Measurements from ENCODE around the gene DMRTC1B. TPM values are rescaled to one million over a fixed set of nuclear protein-coding genes. Genes with fewer than 3 reads are reported as not detected.
"Not testable (repeated sequence)": the region's sequence is repeated elsewhere in the genome, so short reads cannot be mapped to it uniquely, and the experiment has no call there.

DMRTC1B gene
- total and polyA plus RNA-seq, 2 of the 4 experiments (the other 2 are of a cell fraction): not detected

DNA sequence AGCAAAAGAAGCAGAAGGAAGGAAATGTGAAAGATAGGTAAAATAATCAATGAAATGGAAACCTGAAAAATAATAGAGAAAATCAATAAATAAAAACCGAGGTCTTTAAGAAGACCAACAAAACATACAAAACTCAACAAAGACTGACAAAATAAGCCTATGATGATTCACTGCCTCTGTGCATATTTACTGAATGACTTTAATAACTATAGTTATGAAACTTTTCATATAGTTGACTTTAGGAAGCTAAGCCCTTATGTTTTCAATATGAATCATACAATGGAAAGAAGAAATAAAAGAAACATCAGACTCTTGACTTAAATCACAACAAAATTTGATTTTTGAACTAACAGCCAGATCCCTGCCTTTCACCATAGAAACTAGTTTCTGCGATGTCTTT, 60.8 kb downstream of the DMRTC1B start:
- intact Hi-C loops (cut with micrococcal nuclease); H2BK20ac ChIP-seq (ENCODE audit: low read depth, low read length); H3K79me1 ChIP-seq (ENCODE audit: low read depth in 1 of 2, low read length in 2 of 2); H4K91ac ChIP-seq (ENCODE audit: insufficient read depth, low read depth, low read length); H2BK5ac ChIP-seq (ENCODE audit: low read depth, low read length, poor library complexity, severe bottlenecking); H3K4me1 ChIP-seq (ENCODE audit: control insufficient read depth, insufficient read depth, low read length); H2BK15ac ChIP-seq (ENCODE audit: low read depth, low read length); H2AK5ac ChIP-seq (ENCODE audit: low read depth, low read length); H4K8ac ChIP-seq (ENCODE audit: low read depth in 2 of 2, low read length in 2 of 2); H3K4ac ChIP-seq (ENCODE audit: low read depth, low read length); DNase-seq; H3K56ac ChIP-seq (ENCODE audit: extremely low read depth, insufficient read depth, low read length); dilution Hi-C loops (cut with HindIII; ENCODE audit: low sequenced_read_pairs, unreplicated experiment); H3K36me3 ChIP-seq (ENCODE audit: control insufficient read depth, insufficient read depth, low read length); H3K4me3 ChIP-seq (ENCODE audit: insufficient read depth, low read depth, low read length); CTCF ChIA-PET; H4K5ac ChIP-seq (ENCODE audit: low read depth, low read length); H2BK120ac ChIP-seq (ENCODE audit: low read depth, low read length); in situ Hi-C loops (cut with MboI; ENCODE audit: low sequenced_read_pairs); H3K18ac ChIP-seq (ENCODE audit: low read depth, low read length); POLR2A ChIA-PET (ENCODE audit: unreplicated experiment); BruUV-seq (replicated peaks); H4K20me1 ChIP-seq (ENCODE audit: insufficient read depth, low read length); H3K9ac ChIP-seq (ENCODE audit: low read depth, low read length); H3K27me3 ChIP-seq (ENCODE audit: control insufficient read depth, insufficient read depth, low read length); H3K23ac ChIP-seq (ENCODE audit: low read depth, low read length); H2AK9ac ChIP-seq (replicated peaks; ENCODE audit: low read depth, low read length, poor library complexity); H3K14ac ChIP-seq (replicated peaks; ENCODE audit: low read depth, low read length); H3K9me1 ChIP-seq (ENCODE audit: insufficient read depth, low read length); ATAC-seq (ENCODE audit: low read depth); H3K9me3 ChIP-seq (ENCODE audit: control insufficient read depth, insufficient read depth, low read length); H3K27ac ChIP-seq (ENCODE audit: insufficient read depth, low read length); H2AFZ ChIP-seq (replicated peaks; ENCODE audit: low read length, poor library complexity); H3K4me2 ChIP-seq (ENCODE audit: low read depth, low read length): not testable (repeated sequence)
- no CpG with 5 or more reads among the region's 2 CpGs for WGBS, 2 experiments (ENCODE audit: extremely low coverage in 2 of 2, insufficient read length in 1 of 2)

DNA sequence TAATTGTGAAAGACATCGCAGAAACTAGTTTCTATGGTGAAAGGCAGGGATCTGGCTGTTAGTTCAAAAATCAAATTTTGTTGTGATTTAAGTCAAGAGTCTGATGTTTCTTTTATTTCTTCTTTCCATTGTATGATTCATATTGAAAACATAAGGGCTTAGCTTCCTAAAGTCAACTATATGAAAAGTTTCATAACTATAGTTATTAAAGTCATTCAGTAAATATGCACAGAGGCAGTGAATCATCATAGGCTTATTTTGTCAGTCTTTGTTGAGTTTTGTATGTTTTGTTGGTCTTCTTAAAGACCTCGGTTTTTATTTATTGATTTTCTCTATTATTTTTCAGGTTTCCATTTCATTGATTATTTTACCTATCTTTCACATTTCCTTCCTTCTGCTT, 106.2 kb downstream of the DMRTC1B start:
- H4K5ac ChIP-seq (ENCODE audit: low read depth, low read length); H2BK15ac ChIP-seq (ENCODE audit: low read depth, low read length); H3K36me3 ChIP-seq (ENCODE audit: control insufficient read depth, insufficient read depth, low read length); POLR2A ChIA-PET (ENCODE audit: unreplicated experiment); H3K23ac ChIP-seq (ENCODE audit: low read depth, low read length); H2AK9ac ChIP-seq (replicated peaks; ENCODE audit: low read depth, low read length, poor library complexity); H4K8ac ChIP-seq (ENCODE audit: low read depth in 2 of 2, low read length in 2 of 2); H3K14ac ChIP-seq (replicated peaks; ENCODE audit: low read depth, low read length); H2BK5ac ChIP-seq (ENCODE audit: low read depth, low read length, poor library complexity, severe bottlenecking); CTCF ChIA-PET; H2BK120ac ChIP-seq (ENCODE audit: low read depth, low read length); intact Hi-C loops (cut with micrococcal nuclease); H2BK20ac ChIP-seq (ENCODE audit: low read depth, low read length); H3K9me1 ChIP-seq (ENCODE audit: insufficient read depth, low read length); BruUV-seq (replicated peaks); H3K4me3 ChIP-seq (ENCODE audit: insufficient read depth, low read depth, low read length); H2AK5ac ChIP-seq (ENCODE audit: low read depth, low read length); H3K27ac ChIP-seq (ENCODE audit: insufficient read depth, low read length); H3K27me3 ChIP-seq (ENCODE audit: control insufficient read depth, insufficient read depth, low read length); H3K79me1 ChIP-seq (ENCODE audit: low read depth in 1 of 2, low read length in 2 of 2); H4K20me1 ChIP-seq (ENCODE audit: insufficient read depth, low read length); in situ Hi-C loops (cut with MboI; ENCODE audit: low sequenced_read_pairs); ATAC-seq (ENCODE audit: low read depth); H3K18ac ChIP-seq (ENCODE audit: low read depth, low read length); H3K56ac ChIP-seq (ENCODE audit: extremely low read depth, insufficient read depth, low read length); H2AFZ ChIP-seq (replicated peaks; ENCODE audit: low read length, poor library complexity); H4K91ac ChIP-seq (ENCODE audit: insufficient read depth, low read depth, low read length); H3K4me1 ChIP-seq (ENCODE audit: control insufficient read depth, insufficient read depth, low read length); H3K9ac ChIP-seq (ENCODE audit: low read depth, low read length); dilution Hi-C loops (cut with HindIII; ENCODE audit: low sequenced_read_pairs, unreplicated experiment); H3K4me2 ChIP-seq (ENCODE audit: low read depth, low read length); H3K4ac ChIP-seq (ENCODE audit: low read depth, low read length); H3K9me3 ChIP-seq (ENCODE audit: control insufficient read depth, insufficient read depth, low read length); DNase-seq: not testable (repeated sequence)
- WGBS, 2 experiments (ENCODE audit: extremely low coverage in 2 of 2, insufficient read length in 1 of 2): no CpG with 5 or more reads among the region's 2 CpGs

Data from IMR-90 (cell line).